Stomach (tissue), 4 donors: ENCODE data around the gene CARD14.
"Not testable (repeated sequence)": the region's sequence is repeated elsewhere in the genome, so short reads cannot be mapped to it uniquely, and the experiment has no call there.

Source experiments
- EP300 ChIP-seq: sonication (generic); formaldehyde crosslinking; IDR thresholded peaks from one replicate; pipeline ENCODE4 v1.6.1; 2017; ENCODE audit warnings: antibody characterized with exemption
- POLR2A ChIP-seq, 4 donors: fragments of 450-650 bp; IDR thresholded peaks; one replicate each; pipeline ENCODE4 v1.6.1; 2016; ENCODE audit warnings: antibody characterized with exemption in 4 of 4, control low read depth in 2 of 4, mild to moderate bottlenecking in 1 of 4, moderate library complexity in 1 of 4
- POLR2AphosphoS5 ChIP-seq, 3 donors: sonication (generic); formaldehyde crosslinking; IDR thresholded peaks; one replicate each; pipeline ENCODE4 v1.6.1; 2016; ENCODE audit warnings: antibody characterized with exemption in 3 of 3
- TF ChIP-seq, protein P1 (sequence below), 7 experiments: fragments of 450-650 bp in 4 of 7; fragments of 200-600 bp in 3 of 7; sonication (generic) in 3 of 7; IDR thresholded peaks; one replicate each; pipeline ENCODE4 v1.5.1; 2016 to 2019; ENCODE audit warnings: antibody characterized with exemption in 7 of 7, control low read depth in 2 of 7, mild to moderate bottlenecking in 1 of 7

DNA sequence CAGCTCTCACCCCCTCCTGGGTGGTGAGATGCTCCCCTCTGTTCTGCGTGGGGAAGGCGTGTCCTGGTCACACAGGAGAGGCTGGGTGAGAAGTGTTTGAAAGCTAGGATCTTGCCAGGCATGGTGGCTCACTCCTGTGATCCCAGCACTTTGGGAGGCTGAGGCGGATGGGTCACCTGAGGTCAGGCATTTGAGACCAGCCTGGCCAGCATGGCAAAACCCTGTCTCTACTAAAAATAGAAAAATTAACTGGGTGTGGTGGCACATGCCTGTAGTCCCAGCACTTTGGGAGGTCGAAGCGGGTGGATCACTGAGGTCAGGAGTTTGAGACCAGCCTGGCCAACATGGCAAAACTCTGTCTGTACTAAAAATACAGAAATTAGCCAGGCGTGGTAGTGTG, 74.6 kb downstream of the CARD14 start:
- not testable (repeated sequence) for TF ChIP-seq POLR2A (IDR thresholded peaks at IDR 0.05); POLR2AphosphoS5 (IDR thresholded peaks at IDR 0.05); EP300
- TF ChIP-seq, protein P1, sequence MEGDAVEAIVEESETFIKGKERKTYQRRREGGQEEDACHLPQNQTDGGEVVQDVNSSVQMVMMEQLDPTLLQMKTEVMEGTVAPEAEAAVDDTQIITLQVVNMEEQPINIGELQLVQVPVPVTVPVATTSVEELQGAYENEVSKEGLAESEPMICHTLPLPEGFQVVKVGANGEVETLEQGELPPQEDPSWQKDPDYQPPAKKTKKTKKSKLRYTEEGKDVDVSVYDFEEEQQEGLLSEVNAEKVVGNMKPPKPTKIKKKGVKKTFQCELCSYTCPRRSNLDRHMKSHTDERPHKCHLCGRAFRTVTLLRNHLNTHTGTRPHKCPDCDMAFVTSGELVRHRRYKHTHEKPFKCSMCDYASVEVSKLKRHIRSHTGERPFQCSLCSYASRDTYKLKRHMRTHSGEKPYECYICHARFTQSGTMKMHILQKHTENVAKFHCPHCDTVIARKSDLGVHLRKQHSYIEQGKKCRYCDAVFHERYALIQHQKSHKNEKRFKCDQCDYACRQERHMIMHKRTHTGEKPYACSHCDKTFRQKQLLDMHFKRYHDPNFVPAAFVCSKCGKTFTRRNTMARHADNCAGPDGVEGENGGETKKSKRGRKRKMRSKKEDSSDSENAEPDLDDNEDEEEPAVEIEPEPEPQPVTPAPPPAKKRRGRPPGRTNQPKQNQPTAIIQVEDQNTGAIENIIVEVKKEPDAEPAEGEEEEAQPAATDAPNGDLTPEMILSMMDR (IDR thresholded peaks at IDR 0.05) = not testable (repeated sequence)
